ENCODE data around the gene SMARCAL1.
"Not testable (repeated sequence)": the region's sequence is repeated elsewhere in the genome, so short reads cannot be mapped to it uniquely, and the experiment has no call there.

The SMARCAL1 gene

GRCh38 chr2:216412022-216412999 lies at the start of gene SMARCAL1:
SMARCAL1 (plus strand) TSS chr2:216412484; CDS start chr2:216414705, 2,221 bp downstream.
- H3K4me3 ChIP-seq (ENCODE audit: low read length): peak within 1 kb of the TSS; percentile 66
- TF ChIP-seq ZNF274 (IDR thresholded peaks at IDR 0.05; ENCODE audit: low read depth, low read length): no peak

DNA sequence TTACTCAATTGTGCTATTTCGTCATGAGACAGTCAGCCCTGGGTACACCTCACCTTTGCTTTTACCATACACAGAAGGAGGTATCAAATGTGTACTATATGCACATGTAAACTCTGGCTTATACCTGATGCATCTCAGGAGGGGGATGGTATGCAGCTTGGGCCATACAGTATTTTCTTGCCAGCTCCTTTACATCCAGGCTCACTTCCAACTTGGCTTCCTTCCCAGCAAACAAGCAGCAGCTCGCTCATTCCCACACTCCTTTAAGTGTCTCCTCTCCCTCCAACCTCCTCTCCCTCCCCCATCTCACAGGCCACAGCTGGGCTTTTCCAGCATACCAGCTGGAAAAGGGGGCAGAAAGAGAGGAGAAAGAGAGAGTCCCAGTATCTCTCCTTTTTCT lies 49.6 kb upstream of the SMARCAL1 start:
- no peak overlapping the region for H3K4me3 ChIP-seq (ENCODE audit: low read length)
- TF ChIP-seq ZNF274 (IDR thresholded peaks at IDR 0.05; ENCODE audit: low read depth, low read length): no peak

DNA sequence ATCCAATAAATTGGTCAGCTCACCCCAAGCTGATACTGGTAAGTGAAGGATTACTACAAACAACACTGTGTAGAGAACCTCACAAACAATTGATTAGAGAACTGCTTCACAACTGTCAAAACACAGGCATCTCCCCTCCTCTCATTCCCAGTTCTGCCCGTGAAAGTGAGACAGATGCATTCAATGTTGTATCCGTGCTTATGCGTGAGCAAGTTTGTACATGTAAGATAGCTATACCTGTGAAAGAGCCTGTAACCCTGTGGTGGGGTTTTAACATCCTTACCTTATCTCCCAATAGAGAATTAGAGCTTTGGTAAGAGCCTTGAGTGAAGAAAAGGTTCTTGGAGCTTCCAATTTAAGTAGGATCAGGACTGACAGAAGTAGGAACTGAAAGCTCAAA lies 49.1 kb upstream of the SMARCAL1 start:
- TF ChIP-seq ZNF274 (IDR thresholded peaks at IDR 0.05; ENCODE audit: low read depth, low read length): no peak
- no peak overlapping the region for H3K4me3 ChIP-seq (ENCODE audit: low read length)

GRCh38 chr2:216365518-216365917 lies 46.8 kb upstream of the SMARCAL1 start:
- H3K4me3 ChIP-seq (ENCODE audit: low read length): no peak overlapping the region
- no peak for TF ChIP-seq ZNF274 (IDR thresholded peaks at IDR 0.05; ENCODE audit: low read depth, low read length)

DNA sequence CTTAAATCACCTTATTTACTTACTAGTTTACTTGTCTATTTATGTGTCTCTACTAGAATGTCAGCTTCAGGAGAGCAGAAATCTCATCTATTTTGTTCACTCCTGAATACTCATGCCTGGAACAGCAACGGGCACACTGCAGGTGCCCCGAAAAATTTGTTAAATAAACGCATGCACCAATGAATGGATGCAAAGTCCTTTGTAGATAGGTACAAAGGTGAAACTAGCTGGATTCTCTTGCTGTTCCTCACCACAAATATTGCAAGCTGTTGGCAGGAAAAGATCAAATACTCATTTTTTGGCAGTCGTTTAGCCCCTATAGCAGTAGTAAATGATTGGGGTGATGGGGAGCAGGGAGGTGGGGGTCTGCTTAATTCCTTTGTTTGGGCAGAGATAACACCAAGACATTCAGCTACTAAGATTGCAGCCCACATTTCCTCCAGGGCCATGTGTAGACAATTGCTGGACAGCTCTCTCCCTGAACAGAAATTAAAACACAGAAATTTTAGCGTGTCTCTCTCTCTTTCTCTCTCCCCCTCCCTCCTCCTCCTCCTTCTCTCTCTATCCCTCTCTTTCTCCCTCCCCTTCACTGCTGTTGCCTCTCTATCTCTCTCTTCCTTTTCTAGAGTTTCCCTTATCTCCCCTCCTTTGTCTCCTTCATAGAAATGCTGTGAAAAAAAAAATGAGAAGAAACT lies 45.4 kb upstream of the SMARCAL1 start:
- no peak for TF ChIP-seq ZNF274 (IDR thresholded peaks at IDR 0.05; ENCODE audit: low read depth, low read length)
- H3K4me3 ChIP-seq (ENCODE audit: low read length): no peak overlapping the region

GRCh38 chr2:216369821-216370220 lies 42.5 kb upstream of the SMARCAL1 start:
- H3K4me3 ChIP-seq (ENCODE audit: low read length): no peak overlapping the region
- TF ChIP-seq ZNF274 (IDR thresholded peaks at IDR 0.05; ENCODE audit: low read depth, low read length): no peak

DNA sequence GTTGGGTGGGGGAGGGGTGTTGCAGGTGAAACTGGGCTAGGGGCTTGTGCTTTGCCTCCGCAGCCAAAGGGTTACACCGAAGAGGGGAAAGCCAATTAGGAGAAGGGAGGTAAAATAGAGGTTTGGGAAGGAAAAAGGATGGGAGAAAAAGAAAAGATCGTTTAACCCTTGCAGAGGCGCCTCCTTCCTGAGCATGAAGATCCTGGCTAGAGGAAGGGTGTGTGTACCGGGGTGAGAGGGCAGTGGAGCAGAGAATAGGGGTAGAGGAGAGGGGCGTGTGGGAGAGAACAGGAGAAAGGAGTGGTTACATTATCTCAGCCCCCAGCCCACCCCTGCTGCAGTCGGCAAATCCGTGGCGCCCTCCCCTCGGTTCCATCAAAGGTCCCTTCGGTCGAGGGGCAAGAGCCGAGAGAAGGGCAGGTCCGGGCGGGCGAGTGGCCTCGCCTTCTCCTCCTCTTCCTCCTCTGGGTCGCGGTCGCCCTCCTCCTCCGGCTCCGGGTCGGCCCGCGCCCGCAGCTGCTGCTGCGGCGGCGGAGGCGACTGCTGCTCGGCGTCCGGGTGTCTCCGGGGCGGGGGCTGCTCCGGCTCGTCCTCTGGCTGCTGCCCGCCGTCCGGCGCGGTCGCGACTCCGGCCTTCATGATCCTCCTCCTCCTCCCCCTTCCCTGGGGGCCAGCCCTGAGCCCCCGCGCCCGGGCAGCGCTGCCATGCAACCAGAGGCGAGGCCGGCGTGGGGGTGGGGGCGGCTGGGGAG lies 41.1 kb upstream of the SMARCAL1 start:
- no peak for TF ChIP-seq ZNF274 (IDR thresholded peaks at IDR 0.05; ENCODE audit: low read depth, low read length)
- no peak overlapping the region for H3K4me3 ChIP-seq (ENCODE audit: low read length)

- no peak for TF ChIP-seq ZNF274 (IDR thresholded peaks at IDR 0.05; ENCODE audit: low read depth, low read length)
- no peak within 1 kb of the TSS for H3K4me3 ChIP-seq (ENCODE audit: low read length)
Observed at GRCh38 chr2:216371721-216372702, 40.3 kb upstream of the SMARCAL1 start, which contains the start of gene MARCHF4. MARCHF4 (minus strand) TSS chr2:216372483; CDS start chr2:216370260, 2,223 bp downstream.

DNA sequence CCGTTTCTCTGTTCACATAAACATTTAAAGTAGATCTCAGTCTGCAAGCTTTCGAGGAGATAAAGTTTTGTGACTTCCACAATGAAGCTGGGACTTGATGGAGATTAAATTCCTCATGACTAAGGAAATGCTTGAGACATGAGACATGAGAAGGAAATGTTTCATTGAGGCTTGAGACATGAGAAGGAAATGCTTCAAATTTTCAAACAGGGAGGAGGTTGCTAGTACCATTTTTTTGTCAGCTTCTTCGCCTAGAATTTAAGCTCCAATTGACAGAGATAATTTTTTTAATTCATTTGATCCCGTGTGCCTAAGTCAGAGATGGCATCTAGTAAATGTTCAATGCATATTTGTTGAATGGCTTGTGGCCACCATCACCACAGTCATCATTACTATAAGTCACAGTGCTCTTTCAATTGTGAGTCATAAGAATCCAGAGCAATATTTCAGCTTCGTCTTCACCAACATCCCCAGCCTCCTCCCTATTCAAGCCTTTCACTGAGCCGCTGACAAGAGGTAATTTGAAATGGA lies 39.5 kb upstream of the SMARCAL1 start:
- no peak overlapping the region for H3K4me3 ChIP-seq (ENCODE audit: low read length)

GRCh38 chr2:216373896-216374295 lies 38.4 kb upstream of the SMARCAL1 start:
- no peak for TF ChIP-seq ZNF274 (IDR thresholded peaks at IDR 0.05; ENCODE audit: low read depth, low read length)
- H3K4me3 ChIP-seq (ENCODE audit: low read length): no peak overlapping the region

More for the DNA sequence above, 39.5 kb upstream of the SMARCAL1 start:
- no peak for TF ChIP-seq ZNF274 (IDR thresholded peaks at IDR 0.05; ENCODE audit: low read depth, low read length)

GRCh38 chr2:216375286-216375685 lies 37.0 kb upstream of the SMARCAL1 start:
- no peak for TF ChIP-seq ZNF274 (IDR thresholded peaks at IDR 0.05; ENCODE audit: low read depth, low read length)
- H3K4me3 ChIP-seq (ENCODE audit: low read length): no peak overlapping the region

- no peak overlapping the region for H3K4me3 ChIP-seq (ENCODE audit: low read length)
- no peak for TF ChIP-seq ZNF274 (IDR thresholded peaks at IDR 0.05; ENCODE audit: low read depth, low read length)
Observed at GRCh38 chr2:216379977-216380376, 32.3 kb upstream of the SMARCAL1 start.

DNA sequence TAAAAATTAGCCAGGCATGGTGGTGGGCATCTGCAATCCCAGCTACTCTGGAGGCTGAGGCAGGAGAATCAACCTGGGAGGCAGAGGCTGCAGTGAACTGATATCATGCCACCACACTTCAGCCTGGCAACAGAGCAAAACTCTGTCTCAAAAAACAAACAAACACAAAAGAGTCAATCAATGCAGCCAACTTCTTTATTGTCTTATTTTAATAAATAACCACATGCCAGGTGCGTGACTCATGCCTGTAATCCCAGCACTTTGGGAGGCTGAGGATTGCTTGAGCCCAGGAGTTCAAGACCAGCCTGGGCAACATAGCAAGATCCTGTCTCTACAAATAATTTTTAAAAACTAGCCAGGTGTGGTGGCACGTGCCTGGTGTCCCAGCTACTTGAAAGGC lies 27.9 kb upstream of the SMARCAL1 start:
- H3K4me3 ChIP-seq (ENCODE audit: low read length): not testable (repeated sequence)
